ENCODE measurements around the gene LYRM4.

LYRM4 gene

DNA sequence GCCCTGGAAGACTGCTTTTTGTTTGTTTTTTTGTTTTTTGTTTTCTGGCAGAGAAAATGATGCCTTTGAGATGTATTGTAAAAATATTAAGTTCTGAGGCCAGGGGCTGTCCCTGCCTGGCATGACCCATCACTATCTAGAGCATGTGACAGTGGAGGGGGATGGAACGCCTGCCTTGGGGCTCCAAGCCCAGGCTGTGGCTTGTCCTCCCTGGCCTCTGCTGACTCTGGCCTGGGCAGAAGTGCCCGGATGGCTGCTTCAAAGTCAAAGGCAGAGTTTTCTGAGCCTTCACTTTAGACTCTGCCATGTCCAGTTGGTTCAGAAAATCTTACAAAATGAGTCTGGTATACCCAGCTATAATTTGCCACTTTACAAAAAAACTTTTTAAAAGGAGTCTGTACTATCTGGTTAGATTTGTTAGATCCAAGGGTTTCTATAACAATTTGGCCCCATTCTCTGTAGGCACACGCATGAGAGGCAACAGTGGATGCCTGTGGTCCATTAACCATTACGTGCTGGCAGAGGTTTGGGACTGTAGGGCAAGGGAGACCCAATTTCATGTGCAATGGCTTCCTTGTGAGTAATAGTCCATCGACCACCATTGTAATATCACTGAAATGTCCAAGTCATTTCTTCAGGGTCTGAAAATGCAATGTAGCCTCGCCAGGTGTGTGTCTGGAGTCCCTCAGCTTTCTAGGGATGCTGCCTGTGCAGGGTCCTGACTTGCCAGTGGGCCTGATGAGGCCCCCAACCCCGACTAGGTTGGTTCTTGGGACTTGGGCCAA is 167.3 kb downstream of the LYRM4 start:
- H3K27ac ChIP-seq (ENCODE audit: low read depth, low read length, poor library complexity, severe bottlenecking): no peak overlapping the region
- H3F3A ChIP-seq (ENCODE audit: insufficient read depth, low read length): no peaks in the 10 kb centered on the region
- H3K4me3 ChIP-seq (ENCODE audit: low read depth, low read length, poor library complexity, severe bottlenecking): no peak overlapping the region
- no peaks in the 10 kb centered on the region for H3K4me1 ChIP-seq (ENCODE audit: insufficient read depth, low read length, severe bottlenecking)
- H3K9me2 ChIP-seq (ENCODE audit: low read depth, low read length): no peaks in the 10 kb centered on the region
- H3K9me3 ChIP-seq (ENCODE audit: low read length): no peaks in the 10 kb centered on the region
- H2AFZ ChIP-seq (ENCODE audit: low read length): no peak overlapping the region
- no peaks in the 10 kb centered on the region for H3K36me3 ChIP-seq (ENCODE audit: insufficient read depth, low read length)
- H3K4me2 ChIP-seq (ENCODE audit: low read length): no peak overlapping the region
- no peaks in the 10 kb centered on the region for H4K20me1 ChIP-seq (ENCODE audit: insufficient read depth, low read length)
- 0 out of 2 replicates have a peak, but pooled peaks cover 6% of the 10 kb centered on the region for H3K27me3 ChIP-seq (ENCODE audit: insufficient read depth, low read length)
- no peaks in the 10 kb centered on the region for H3K79me2 ChIP-seq (ENCODE audit: insufficient read depth, low read length)
- no peak overlapping the region for H3K9ac ChIP-seq (ENCODE audit: low read length)
- TF ChIP-seq EZH2 (IDR thresholded peaks at IDR 0.05; ENCODE audit: borderline replicate concordance, low read length): no peak
- TF ChIP-seq, protein P1, sequence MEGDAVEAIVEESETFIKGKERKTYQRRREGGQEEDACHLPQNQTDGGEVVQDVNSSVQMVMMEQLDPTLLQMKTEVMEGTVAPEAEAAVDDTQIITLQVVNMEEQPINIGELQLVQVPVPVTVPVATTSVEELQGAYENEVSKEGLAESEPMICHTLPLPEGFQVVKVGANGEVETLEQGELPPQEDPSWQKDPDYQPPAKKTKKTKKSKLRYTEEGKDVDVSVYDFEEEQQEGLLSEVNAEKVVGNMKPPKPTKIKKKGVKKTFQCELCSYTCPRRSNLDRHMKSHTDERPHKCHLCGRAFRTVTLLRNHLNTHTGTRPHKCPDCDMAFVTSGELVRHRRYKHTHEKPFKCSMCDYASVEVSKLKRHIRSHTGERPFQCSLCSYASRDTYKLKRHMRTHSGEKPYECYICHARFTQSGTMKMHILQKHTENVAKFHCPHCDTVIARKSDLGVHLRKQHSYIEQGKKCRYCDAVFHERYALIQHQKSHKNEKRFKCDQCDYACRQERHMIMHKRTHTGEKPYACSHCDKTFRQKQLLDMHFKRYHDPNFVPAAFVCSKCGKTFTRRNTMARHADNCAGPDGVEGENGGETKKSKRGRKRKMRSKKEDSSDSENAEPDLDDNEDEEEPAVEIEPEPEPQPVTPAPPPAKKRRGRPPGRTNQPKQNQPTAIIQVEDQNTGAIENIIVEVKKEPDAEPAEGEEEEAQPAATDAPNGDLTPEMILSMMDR (IDR thresholded peaks at IDR 0.05; ENCODE audit: low read length): no peak

DNA sequence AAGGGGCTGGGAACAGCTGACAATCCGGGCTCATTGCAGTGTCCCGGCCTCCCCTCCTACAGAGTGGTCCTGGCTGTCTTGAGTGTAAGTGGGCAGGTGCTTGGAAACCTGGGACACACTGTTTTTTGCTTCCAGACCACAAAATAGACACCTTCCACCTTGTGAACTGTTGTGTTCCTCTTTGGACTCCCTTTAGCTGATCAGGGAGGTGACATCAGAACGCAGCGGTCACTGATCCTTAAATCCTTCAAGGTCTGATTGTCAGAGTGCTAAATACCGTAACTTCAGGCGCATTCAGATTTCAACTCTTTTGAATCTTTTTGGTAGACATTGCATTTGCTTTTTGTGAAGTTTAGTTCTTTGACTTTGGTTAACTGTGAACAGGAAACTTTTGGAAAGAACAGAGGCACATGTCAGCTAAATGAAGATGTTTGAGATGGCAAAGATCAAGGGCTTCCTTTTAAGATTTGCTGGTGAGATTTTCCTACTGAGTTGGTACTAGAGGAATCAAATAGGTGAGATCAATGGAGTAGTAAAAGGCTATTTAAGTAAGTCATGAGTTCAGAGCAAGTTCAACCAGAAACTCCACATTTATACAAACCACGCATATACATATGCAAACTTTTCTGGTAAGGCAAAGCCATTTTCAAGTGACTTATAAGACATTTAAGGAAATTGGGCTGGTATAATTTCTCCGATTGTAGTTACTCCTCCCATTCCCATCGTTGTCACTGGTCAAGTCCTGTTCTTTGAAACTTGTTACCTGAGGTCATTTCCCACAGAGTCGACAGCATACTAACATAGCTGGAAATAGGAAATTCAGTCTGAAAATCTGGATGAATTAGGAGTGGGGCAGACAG is 169.3 kb downstream of the LYRM4 start:
- TF ChIP-seq, protein P1 (IDR thresholded peaks at IDR 0.05; ENCODE audit: low read length): no peak
- TF ChIP-seq EZH2 (IDR thresholded peaks at IDR 0.05; ENCODE audit: borderline replicate concordance, low read length): no peak
- no peak overlapping the region for H3K4me3 ChIP-seq (ENCODE audit: low read depth, low read length, poor library complexity, severe bottlenecking)
- H4K20me1 ChIP-seq (ENCODE audit: insufficient read depth, low read length): no peaks in the 10 kb centered on the region
- no peaks in the 10 kb centered on the region for H3K9me2 ChIP-seq (ENCODE audit: low read depth, low read length)
- H3K9ac ChIP-seq (ENCODE audit: low read length): no peak overlapping the region
- no peaks in the 10 kb centered on the region for H3K4me1 ChIP-seq (ENCODE audit: insufficient read depth, low read length, severe bottlenecking)
- no peaks in the 10 kb centered on the region for H3K36me3 ChIP-seq (ENCODE audit: insufficient read depth, low read length)
- H3K27ac ChIP-seq (ENCODE audit: low read depth, low read length, poor library complexity, severe bottlenecking): no peak overlapping the region
- H3K9me3 ChIP-seq (ENCODE audit: low read length): no peaks in the 10 kb centered on the region
- peaks cover 6% of the 10 kb centered on the region; the same call in 1 of the 2 replicates for H3K27me3 ChIP-seq (ENCODE audit: insufficient read depth, low read length)
- no peak overlapping the region for H3K4me2 ChIP-seq (ENCODE audit: low read length)
- H3F3A ChIP-seq (ENCODE audit: insufficient read depth, low read length): no peaks in the 10 kb centered on the region
- H2AFZ ChIP-seq (ENCODE audit: low read length): no peak overlapping the region
- H3K79me2 ChIP-seq (ENCODE audit: insufficient read depth, low read length): no peaks in the 10 kb centered on the region

DNA sequence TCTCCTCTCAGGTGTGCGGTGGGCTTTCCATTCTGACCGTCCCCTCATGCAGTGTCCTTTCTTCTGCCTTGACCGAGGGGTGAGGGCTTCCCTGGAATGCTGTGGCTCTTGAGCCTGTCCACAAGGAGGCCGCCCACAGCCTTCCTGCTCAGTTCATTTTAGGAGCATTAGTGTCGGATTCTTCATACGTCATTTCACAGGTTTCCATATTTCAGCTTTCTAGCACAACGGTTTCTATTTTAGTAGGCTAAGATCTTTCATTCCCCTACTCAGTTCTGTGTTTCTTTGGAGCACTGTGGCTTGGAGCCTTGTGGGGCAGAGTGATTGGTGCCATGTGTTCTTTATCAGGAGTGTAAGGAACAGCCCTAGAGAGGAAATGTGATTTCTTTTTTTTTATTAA is 170.1 kb downstream of the LYRM4 start:
- no peaks in the 10 kb centered on the region for H3K79me2 ChIP-seq (ENCODE audit: insufficient read depth, low read length)
- no peaks in the 10 kb centered on the region for H3K4me1 ChIP-seq (ENCODE audit: insufficient read depth, low read length, severe bottlenecking)
- H2AFZ ChIP-seq (ENCODE audit: low read length): no peak overlapping the region
- no peak overlapping the region for H3K4me3 ChIP-seq (ENCODE audit: low read depth, low read length, poor library complexity, severe bottlenecking)
- no peak overlapping the region for H3K27ac ChIP-seq (ENCODE audit: low read depth, low read length, poor library complexity, severe bottlenecking)
- no peaks in the 10 kb centered on the region for H3F3A ChIP-seq (ENCODE audit: insufficient read depth, low read length)
- no peaks in the 10 kb centered on the region for H3K9me2 ChIP-seq (ENCODE audit: low read depth, low read length)
- TF ChIP-seq, protein P1 (IDR thresholded peaks at IDR 0.05; ENCODE audit: low read length): no peak
- no peak for TF ChIP-seq EZH2 (IDR thresholded peaks at IDR 0.05; ENCODE audit: borderline replicate concordance, low read length)
- no peak overlapping the region for H3K4me2 ChIP-seq (ENCODE audit: low read length)
- no peak overlapping the region for H3K9ac ChIP-seq (ENCODE audit: low read length)
- peaks cover 6% of the 10 kb centered on the region; the same call in 1 of the 2 replicates for H3K27me3 ChIP-seq (ENCODE audit: insufficient read depth, low read length)
- H4K20me1 ChIP-seq (ENCODE audit: insufficient read depth, low read length): no peaks in the 10 kb centered on the region
- H3K9me3 ChIP-seq (ENCODE audit: low read length): no peaks in the 10 kb centered on the region
- no peaks in the 10 kb centered on the region for H3K36me3 ChIP-seq (ENCODE audit: insufficient read depth, low read length)

Measured in OCI-LY1 (cell line).